Effector memory CD4-positive, alpha-beta T cell (primary cell): ENCODE measurements around the gene ELANE.
"Not testable (repeated sequence)": the region's sequence is repeated elsewhere in the genome, so short reads cannot be mapped to it uniquely, and the experiment has no call there.

Experiments used
- DNase-seq, 3 donors: peaks; one replicate each; pipeline ENCODE4 v3.0.0-alpha.2; 2020
- H3K27ac ChIP-seq: 2 replicates; pipeline ENCODE4 v1.7.0; 2013; ENCODE audit warnings: mild to moderate bottlenecking, low read length, moderate library complexity; ENCODE audit not compliant: insufficient read depth, poor library complexity, severe bottlenecking
- H3K27me3 ChIP-seq: replicated peaks from 2 replicates; pipeline ENCODE4 v1.7.0; 2013; ENCODE audit warnings: mild to moderate bottlenecking, low read length; ENCODE audit not compliant: insufficient read depth, control insufficient read depth, poor library complexity, severe bottlenecking
- H3K36me3 ChIP-seq: 2 replicates; pipeline ENCODE4 v1.7.0; 2013; ENCODE audit warnings: mild to moderate bottlenecking, low read length, moderate library complexity; ENCODE audit not compliant: control insufficient read depth, insufficient read depth
- H3K4me1 ChIP-seq: 2 replicates; pipeline ENCODE4 v1.7.0; 2013; ENCODE audit warnings: low read length, mild to moderate bottlenecking; ENCODE audit not compliant: control insufficient read depth, insufficient read depth, poor library complexity, severe bottlenecking
- H3K4me3 ChIP-seq: 2 replicates; pipeline ENCODE4 v1.7.0; 2013; ENCODE audit warnings: low read length, low read depth, mild to moderate bottlenecking; ENCODE audit not compliant: insufficient read depth, poor library complexity, severe bottlenecking
- H3K9me3 ChIP-seq: 2 replicates; pipeline ENCODE4 v1.7.0; 2013; ENCODE audit warnings: mild to moderate bottlenecking, low read length, moderate library complexity; ENCODE audit not compliant: control insufficient read depth

Gene ELANE

DNA sequence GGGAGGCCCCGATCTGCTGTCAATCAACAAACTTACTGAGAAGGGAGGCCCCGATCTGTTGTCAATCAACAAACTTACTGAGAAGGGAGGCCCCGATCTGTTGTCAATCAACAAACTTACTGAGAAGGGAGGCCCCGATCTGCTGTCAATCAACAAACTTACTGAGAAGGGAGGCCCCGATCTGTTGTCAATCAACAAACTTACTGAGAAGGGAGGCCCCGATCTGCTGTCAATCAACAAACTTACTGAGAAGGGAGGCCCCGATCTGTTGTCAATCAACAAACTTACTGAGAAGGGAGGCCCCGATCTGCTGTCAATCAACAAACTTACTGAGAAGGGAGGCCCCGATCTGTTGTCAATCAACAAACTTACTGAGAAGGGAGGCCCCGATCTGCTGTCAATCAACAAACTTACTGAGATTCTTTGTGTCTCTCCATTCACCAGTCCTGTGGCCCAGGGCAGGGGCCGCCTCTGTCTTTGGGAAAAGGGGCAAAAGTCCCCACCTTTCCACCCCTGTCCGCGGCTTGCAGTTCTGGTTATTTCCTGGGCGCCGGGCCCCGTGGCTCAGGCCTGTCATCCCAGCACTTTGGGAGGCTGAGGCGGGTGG lies 1.6 kb downstream of the ELANE start:
- not testable (repeated sequence) for H3K4me3 ChIP-seq, H3K36me3 ChIP-seq, H3K9me3 ChIP-seq, DNase-seq, H3K4me1 ChIP-seq, H3K27ac ChIP-seq
- peaks cover 24% of the 10 kb centered on the region for H3K27me3 ChIP-seq

DNA sequence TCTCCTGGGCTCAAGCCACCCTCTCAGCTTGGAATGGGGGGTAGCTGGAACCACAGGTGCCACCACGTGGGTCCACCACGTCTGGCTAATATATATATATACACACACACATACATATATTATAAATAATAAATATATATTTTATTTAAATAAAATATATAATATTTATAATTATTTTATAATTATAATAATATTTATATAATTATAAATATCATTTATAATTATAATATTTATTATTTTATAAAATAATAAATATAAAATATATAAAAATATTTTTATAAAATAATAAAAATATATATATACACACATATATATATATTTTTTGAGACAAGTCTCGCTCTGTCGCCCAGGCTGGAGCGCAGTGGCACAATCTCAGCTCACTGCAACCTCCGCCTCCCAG lies 2.4 kb downstream of the ELANE start:
- Histone ChIP-seq H3K9me3 (no peaks in the 10 kb centered on the region), H3K4me1 (no peaks in the 10 kb centered on the region), H3K27me3 (peaks cover 24% of the 10 kb centered on the region)

GRCh38 chr19:855142-855541 lies 3.0 kb downstream of the ELANE start:
- Histone ChIP-seq H3K4me1 (no peaks in the 10 kb centered on the region), H3K27ac (no peak overlapping the region), H3K36me3 (no peaks in the 10 kb centered on the region), H3K9me3 (no peaks in the 10 kb centered on the region), H3K27me3 (peaks cover 19% of the 10 kb centered on the region), H3K4me3 (no peak overlapping the region)
- DNase-seq = no peak

More for the DNA sequence above, 2.4 kb downstream of the ELANE start:
- Histone ChIP-seq H3K4me3 (no peak overlapping the region), H3K27ac (no peak overlapping the region), H3K36me3 (no peaks in the 10 kb centered on the region)
- DNase-seq = no peak

DNA sequence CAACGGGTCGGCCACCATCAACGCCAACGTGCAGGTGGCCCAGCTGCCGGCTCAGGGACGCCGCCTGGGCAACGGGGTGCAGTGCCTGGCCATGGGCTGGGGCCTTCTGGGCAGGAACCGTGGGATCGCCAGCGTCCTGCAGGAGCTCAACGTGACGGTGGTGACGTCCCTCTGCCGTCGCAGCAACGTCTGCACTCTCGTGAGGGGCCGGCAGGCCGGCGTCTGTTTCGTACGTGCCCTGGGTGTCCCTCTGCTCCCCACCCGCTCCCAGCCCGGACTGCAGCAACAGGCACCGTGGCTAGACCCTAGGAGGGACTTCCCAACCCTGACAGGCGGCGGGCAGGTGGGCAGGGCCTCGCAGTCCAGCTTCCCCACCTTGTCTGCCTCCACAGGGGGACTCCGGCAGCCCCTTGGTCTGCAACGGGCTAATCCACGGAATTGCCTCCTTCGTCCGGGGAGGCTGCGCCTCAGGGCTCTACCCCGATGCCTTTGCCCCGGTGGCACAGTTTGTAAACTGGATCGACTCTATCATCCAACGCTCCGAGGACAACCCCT lies 3.5 kb downstream of the ELANE start:
- DNase-seq = no peak
- Histone ChIP-seq H3K36me3 (no peaks in the 10 kb centered on the region), H3K9me3 (no peaks in the 10 kb centered on the region), H3K4me3 (no peak overlapping the region), H3K4me1 (peaks cover 3% of the 10 kb centered on the region), H3K27ac (no peak overlapping the region), H3K27me3 (peaks cover 15% of the 10 kb centered on the region)

GRCh38 chr19:858284-858683 lies 6.2 kb downstream of the ELANE start:
- peaks cover 8% of the 10 kb centered on the region for H3K27me3 ChIP-seq
- H3K4me3 ChIP-seq = no peak overlapping the region
- DNase-seq = no peak
- H3K9me3 ChIP-seq = no peaks in the 10 kb centered on the region
- no peak overlapping the region for H3K27ac ChIP-seq
- peaks cover 18% of the 10 kb centered on the region for H3K4me1 ChIP-seq
- H3K36me3 ChIP-seq = no peaks in the 10 kb centered on the region

GRCh38 chr19:858868-859843 lies 7.1 kb downstream of the ELANE start, which contains the start of gene CFD:
Gene CFD (plus strand): TSS chr19:859664. CDS start chr19:859690, 26 bp downstream.
- Histone ChIP-seq H3K27ac (no peak within 1 kb of the TSS), H3K9me3 (no peaks in the 10 kb centered on the region), H3K27me3 (peaks cover 8% of the 10 kb centered on the region), H3K36me3 (no peaks in the 10 kb centered on the region), H3K4me3 (peak within 1 kb of the TSS; percentile 40), H3K4me1 (peaks cover 21% of the 10 kb centered on the region)
- no peak for DNase-seq

GRCh38 chr19:861141-861755 lies 9.1 kb downstream of the ELANE start:
- H3K4me1 ChIP-seq = peaks cover 22% of the 10 kb centered on the region
- H3K4me3 ChIP-seq = no peak overlapping the region
- no peak overlapping the region for H3K27ac ChIP-seq
- no peaks in the 10 kb centered on the region for H3K36me3 ChIP-seq
- H3K9me3 ChIP-seq = no peaks in the 10 kb centered on the region
- peaks cover 8% of the 10 kb centered on the region for H3K27me3 ChIP-seq
- no peak for DNase-seq

DNA sequence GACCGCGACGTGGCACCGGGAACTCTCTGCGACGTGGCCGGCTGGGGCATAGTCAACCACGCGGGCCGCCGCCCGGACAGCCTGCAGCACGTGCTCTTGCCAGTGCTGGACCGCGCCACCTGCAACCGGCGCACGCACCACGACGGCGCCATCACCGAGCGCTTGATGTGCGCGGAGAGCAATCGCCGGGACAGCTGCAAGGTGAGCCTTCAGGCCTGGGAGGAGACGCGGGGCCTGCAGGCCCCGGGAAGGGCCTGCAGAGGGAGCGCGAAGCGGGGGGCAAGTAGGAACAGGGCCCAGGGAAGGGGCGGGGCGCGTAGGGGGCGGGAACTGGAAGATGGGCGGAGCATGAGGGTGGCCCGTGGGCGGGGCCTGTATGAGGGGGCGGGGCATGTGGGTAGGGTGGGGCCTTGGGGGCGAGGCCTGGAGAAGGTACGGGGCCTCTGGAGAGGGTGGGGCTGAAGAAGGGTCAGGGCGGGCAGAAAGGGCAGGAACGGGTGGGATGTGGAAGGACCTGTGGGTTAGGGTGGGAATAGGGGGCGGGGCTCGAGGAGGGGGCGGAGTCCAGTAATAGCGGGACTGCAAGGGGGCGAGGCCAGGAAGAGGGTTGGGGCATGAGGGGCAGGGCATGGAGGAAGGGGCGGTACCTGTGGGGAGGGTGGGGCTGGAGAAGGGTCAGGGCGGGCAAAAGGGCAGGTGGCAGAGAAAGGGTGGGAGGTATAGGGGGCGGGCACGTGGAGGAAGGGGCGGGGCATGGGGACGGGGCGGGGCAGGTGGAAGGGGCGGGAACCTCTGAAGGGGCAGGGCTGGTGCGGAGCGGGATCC lies 9.9 kb downstream of the ELANE start:
- Histone ChIP-seq H3K27ac (no peak overlapping the region), H3K36me3 (no peaks in the 10 kb centered on the region), H3K27me3 (peaks cover 8% of the 10 kb centered on the region), H3K4me3 (no peak overlapping the region), H3K4me1 (peaks cover 22% of the 10 kb centered on the region), H3K9me3 (no peaks in the 10 kb centered on the region)
- peak; percentile 52 to 64 (median 56) for DNase-seq

DNA sequence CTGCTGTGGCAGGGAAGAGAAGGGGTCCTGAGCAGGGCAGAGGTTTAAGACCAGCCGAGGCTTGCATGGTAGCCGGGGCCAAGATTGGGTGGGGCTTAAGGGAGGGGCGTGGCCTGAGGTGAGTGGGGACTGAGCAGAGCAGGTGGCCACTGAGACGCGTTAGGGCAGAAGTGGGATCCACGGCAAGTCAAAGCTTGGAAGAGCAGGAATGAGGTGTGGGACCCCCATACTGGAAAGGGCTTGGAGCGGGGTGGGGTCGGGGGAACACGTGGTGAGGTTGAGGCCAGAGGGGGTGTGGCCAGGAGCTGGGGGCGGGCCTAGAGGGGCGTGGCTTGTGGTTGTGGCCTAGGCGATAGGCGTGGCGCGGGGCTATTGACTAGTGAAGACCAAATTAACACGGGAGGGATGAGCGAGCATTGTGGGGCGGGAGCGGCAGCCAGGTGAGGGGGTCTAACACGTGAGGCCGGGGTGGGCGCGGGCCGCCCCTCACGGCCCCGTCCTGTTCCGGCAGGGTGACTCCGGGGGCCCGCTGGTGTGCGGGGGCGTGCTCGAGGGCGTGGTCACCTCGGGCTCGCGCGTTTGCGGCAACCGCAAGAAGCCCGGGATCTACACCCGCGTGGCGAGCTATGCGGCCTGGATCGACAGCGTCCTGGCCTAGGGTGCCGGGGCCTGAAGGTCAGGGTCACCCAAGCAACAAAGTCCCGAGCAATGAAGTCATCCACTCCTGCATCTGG lies 10.6 kb downstream of the ELANE start:
- no peak overlapping the region for H3K27ac ChIP-seq
- H3K4me3 ChIP-seq = peak overlapping the region; percentile 33
- peaks cover 22% of the 10 kb centered on the region for H3K4me1 ChIP-seq

More for the DNA sequence above, 10.6 kb downstream of the ELANE start:
- H3K9me3 ChIP-seq = no peaks in the 10 kb centered on the region
- DNase-seq = peak; percentile 69 to 73 (median 72)
- H3K36me3 ChIP-seq = peaks cover 5% of the 10 kb centered on the region
- H3K27me3 ChIP-seq = peaks cover 8% of the 10 kb centered on the region
